ENCODE measurements around the gene DUSP22.
A peak's percentile ranks its signal among the peaks of the same experiment; 100 is the strongest.

Gene DUSP22

GRCh38 chr6:393391-394221 is 101.3 kb downstream of the DUSP22 start:
- H3K4me3 ChIP-seq (ENCODE audit: low read depth, low read length) = no peak overlapping the region
- H3K4me1 ChIP-seq = no peaks in the 10 kb centered on the region
- H3K27me3 ChIP-seq (ENCODE audit: control insufficient read depth, insufficient read depth, low read length) = no peaks in the 10 kb centered on the region
- no peak overlapping the region for H3K27ac ChIP-seq
- no peak for TF ChIP-seq CTCF (IDR thresholded peaks at IDR 0.05)
- peak overlapping the region; percentile 8 for H3K4me2 ChIP-seq (ENCODE audit: low read length)
- H3K36me3 ChIP-seq (ENCODE audit: control insufficient read depth, insufficient read depth, low read length) = no peaks in the 10 kb centered on the region
- no peaks in the 10 kb centered on the region for H3K9me3 ChIP-seq (ENCODE audit: control insufficient read depth, low read length)
- no peak overlapping the region for H2AFZ ChIP-seq
- no peaks in the 10 kb centered on the region for H3K79me2 ChIP-seq
- H3K9ac ChIP-seq = no peak overlapping the region

- Histone ChIP-seq H3K4me1 (no peaks in the 10 kb centered on the region), H3K36me3 (ENCODE audit: control insufficient read depth, insufficient read depth, low read length) (no peaks in the 10 kb centered on the region), H3K4me3 (ENCODE audit: low read depth, low read length) (no peak overlapping the region), H3K9me3 (ENCODE audit: control insufficient read depth, low read length) (no peaks in the 10 kb centered on the region), H3K27ac (no peak overlapping the region), H3K4me2 (ENCODE audit: low read length) (no peak overlapping the region), H3K9ac (no peak overlapping the region), H3K27me3 (ENCODE audit: control insufficient read depth, insufficient read depth, low read length) (no peaks in the 10 kb centered on the region), H3K79me2 (no peaks in the 10 kb centered on the region), H2AFZ (no peak overlapping the region)
- no peak for TF ChIP-seq CTCF (IDR thresholded peaks at IDR 0.05)
These were observed 102.5 kb downstream of the DUSP22 start for GRCh38 chr6:394641-395289.

GRCh38 chr6:395432-396125 is 103.3 kb downstream of the DUSP22 start:
- Histone ChIP-seq H2AFZ (no peak overlapping the region), H3K9ac (no peak overlapping the region), H3K79me2 (no peaks in the 10 kb centered on the region), H3K9me3 (ENCODE audit: control insufficient read depth, low read length) (no peaks in the 10 kb centered on the region), H3K36me3 (ENCODE audit: control insufficient read depth, insufficient read depth, low read length) (no peaks in the 10 kb centered on the region), H3K4me2 (ENCODE audit: low read length) (no peak overlapping the region), H3K4me3 (ENCODE audit: low read depth, low read length) (no peak overlapping the region), H3K4me1 (no peaks in the 10 kb centered on the region), H3K27ac (no peak overlapping the region), H3K27me3 (ENCODE audit: control insufficient read depth, insufficient read depth, low read length) (no peaks in the 10 kb centered on the region)
- no peak for TF ChIP-seq CTCF (IDR thresholded peaks at IDR 0.05)

GRCh38 chr6:396126-396520 is 103.8 kb downstream of the DUSP22 start:
- Histone ChIP-seq H3K36me3 (ENCODE audit: control insufficient read depth, insufficient read depth, low read length) (no peaks in the 10 kb centered on the region), H3K9ac (no peak overlapping the region), H2AFZ (no peak overlapping the region), H3K9me3 (ENCODE audit: control insufficient read depth, low read length) (no peaks in the 10 kb centered on the region), H3K27ac (no peak overlapping the region), H3K27me3 (ENCODE audit: control insufficient read depth, insufficient read depth, low read length) (peaks cover 2% of the 10 kb centered on the region), H3K4me1 (no peaks in the 10 kb centered on the region), H3K79me2 (no peaks in the 10 kb centered on the region), H3K4me2 (ENCODE audit: low read length) (no peak overlapping the region), H3K4me3 (ENCODE audit: low read depth, low read length) (no peak overlapping the region)
- TF ChIP-seq CTCF (IDR thresholded peaks at IDR 0.05) = no peak
